AG08395 (cell line): ENCODE data around the gene TNRC18.
"Not testable (repeated sequence)": the region's sequence is repeated elsewhere in the genome, so short reads cannot be mapped to it uniquely, and the experiment has no call there.

Experiments used
- DNase-seq: peaks from one replicate; pipeline ENCODE4 v3.0.0; 2012; ENCODE audit warnings: mixed read lengths, low spot score

The TNRC18 gene

GRCh38 chr7:5291301-5291700 lies 132.3 kb downstream of the TNRC18 start:
- DNase-seq = no peak

- DNase-seq = no peak
These were observed 134.3 kb downstream of the TNRC18 start for GRCh38 chr7:5289355-5289754.

- DNase-seq = not testable (repeated sequence)
These were observed 135.1 kb downstream of the TNRC18 start for GRCh38 chr7:5288560-5288959.

GRCh38 chr7:5287802-5288201 lies 135.8 kb downstream of the TNRC18 start:
- no peak for DNase-seq

- DNase-seq = not testable (repeated sequence)
These were observed 136.3 kb downstream of the TNRC18 start for GRCh38 chr7:5287373-5287772.

- DNase-seq = no peak
These were observed 136.7 kb downstream of the TNRC18 start for GRCh38 chr7:5286933-5287332.

GRCh38 chr7:5284304-5285281 lies 139.0 kb downstream of the TNRC18 start:
- no peak for DNase-seq

- DNase-seq = no peak
These were observed 140.0 kb downstream of the TNRC18 start for GRCh38 chr7:5283421-5284303.

- no peak for DNase-seq
These were observed 140.9 kb downstream of the TNRC18 start, which contains the start of gene SLC29A4 for GRCh38 chr7:5282543-5283316. TSS of gene SLC29A4 (plus strand) at chr7:5282943. CDS start at chr7:5287817, 4,874 bp downstream.

GRCh38 chr7:5281598-5282500 lies 141.8 kb downstream of the TNRC18 start:
- not testable (repeated sequence) for DNase-seq

- DNase-seq = no peak
These were observed 143.9 kb downstream of the TNRC18 start for GRCh38 chr7:5279734-5280133.

GRCh38 chr7:5278766-5279165 lies 144.9 kb downstream of the TNRC18 start:
- DNase-seq = no peak

- no peak for DNase-seq
These were observed 147.0 kb downstream of the TNRC18 start for GRCh38 chr7:5276611-5277010.

- not testable (repeated sequence) for DNase-seq
These were observed 147.5 kb downstream of the TNRC18 start for GRCh38 chr7:5276123-5276522.

- DNase-seq = not testable (repeated sequence)
These were observed 148.1 kb downstream of the TNRC18 start for GRCh38 chr7:5275510-5275909.

- not testable (repeated sequence) for DNase-seq
These were observed 148.6 kb downstream of the TNRC18 start for GRCh38 chr7:5274985-5275431.

- DNase-seq = no peak
These were observed 149.2 kb downstream of the TNRC18 start for GRCh38 chr7:5274441-5274840.

- DNase-seq = not testable (repeated sequence)
These were observed 149.7 kb downstream of the TNRC18 start for GRCh38 chr7:5273831-5274405.

- no peak for DNase-seq
These were observed 152.8 kb downstream of the TNRC18 start for GRCh38 chr7:5270788-5271187.

GRCh38 chr7:5269992-5270657 lies 153.5 kb downstream of the TNRC18 start:
- not testable (repeated sequence) for DNase-seq
